HL-60 (cell line): ENCODE results near the gene WIPF2.

Source experiments
- CTCF ChIP-seq: IDR thresholded peaks from one replicate; pipeline ENCODE4 v1.5.1; 2011; ENCODE audit warnings: low read length, control low read depth, inconsistent platforms; ENCODE audit not compliant: insufficient read depth
- GABPA ChIP-seq: IDR thresholded peaks from 2 replicates; pipeline ENCODE4 v1.6.1; 2012; ENCODE audit warnings: low read depth
- POLR2AphosphoS5 ChIP-seq: IDR thresholded peaks from 2 replicates; pipeline ENCODE4 v1.6.1; 2012; ENCODE audit warnings: low read depth

- TF ChIP-seq CTCF (no peak), POLR2AphosphoS5 (no peak), GABPA (no peak)
These were observed 20.5 kb upstream of the WIPF2 start for GRCh38 chr17:40198576-40198975.
